Stimulated activated CD4-positive, alpha-beta T cell treated with anti-CD3 and anti-CD28 coated beads, Interleukin-1b, Interleukin-23, amount 100 ng/mL, for 24 hours (primary cell): ENCODE data around the gene MAGEC3.
"Not testable (repeated sequence)": the region's sequence is repeated elsewhere in the genome, so short reads cannot be mapped to it uniquely, and the experiment has no call there.

Source experiments
- DNase-seq, 4 experiments: peaks; one replicate each; pipeline ENCODE4 v3.0.0-alpha.2; 2020; ENCODE audit warnings: low read depth in 4 of 4, low spot score in 1 of 4

Gene MAGEC3, protein sequence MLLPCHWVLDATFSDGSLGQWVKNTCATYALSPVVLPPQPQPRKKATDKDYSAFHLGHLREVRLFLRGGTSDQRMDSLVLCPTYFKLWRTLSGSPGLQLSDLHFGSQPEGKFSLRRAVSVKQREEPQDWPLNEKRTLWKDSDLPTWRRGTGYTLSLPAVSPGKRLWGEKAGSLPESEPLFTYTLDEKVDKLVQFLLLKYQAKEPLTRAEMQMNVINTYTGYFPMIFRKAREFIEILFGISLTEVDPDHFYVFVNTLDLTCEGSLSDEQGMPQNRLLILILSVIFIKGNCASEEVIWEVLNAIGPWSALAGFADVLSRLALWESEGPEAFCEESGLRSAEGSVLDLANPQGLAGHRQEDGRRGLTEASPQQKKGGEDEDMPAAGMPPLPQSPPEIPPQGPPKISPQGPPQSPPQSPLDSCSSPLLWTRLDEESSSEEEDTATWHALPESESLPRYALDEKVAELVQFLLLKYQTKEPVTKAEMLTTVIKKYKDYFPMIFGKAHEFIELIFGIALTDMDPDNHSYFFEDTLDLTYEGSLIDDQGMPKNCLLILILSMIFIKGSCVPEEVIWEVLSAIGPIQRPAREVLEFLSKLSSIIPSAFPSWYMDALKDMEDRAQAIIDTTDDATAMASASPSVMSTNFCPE

GRCh38 chrX:141838016-141838415 lies at the start of gene MAGEC3:
MAGEC3 (plus strand) TSS chrX:141838316; CDS start chrX:141838316, 0 bp downstream.
- DNase-seq: no peak

GRCh38 chrX:141791856-141792255 lies 46.3 kb upstream of the MAGEC3 start:
- DNase-seq: no peak

DNA sequence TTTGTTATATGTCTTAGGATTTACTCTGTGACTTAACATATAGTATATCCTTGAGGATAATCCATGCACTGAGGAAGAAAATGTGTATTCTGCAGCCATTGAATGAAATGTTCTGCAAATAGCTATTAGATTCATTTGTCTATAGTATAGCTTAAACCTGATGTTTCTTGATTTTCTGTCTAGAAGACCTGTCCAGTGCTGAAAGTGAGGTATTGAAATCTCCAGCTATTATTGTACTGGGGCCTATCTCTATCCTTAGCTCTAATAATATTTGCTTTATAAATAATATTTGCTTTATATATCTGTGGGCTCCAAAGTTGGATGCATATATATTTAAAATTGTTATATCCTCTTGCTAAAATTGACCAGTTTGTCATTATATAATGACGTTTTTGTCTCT lies 26.7 kb upstream of the MAGEC3 start:
- no peak for DNase-seq

DNA sequence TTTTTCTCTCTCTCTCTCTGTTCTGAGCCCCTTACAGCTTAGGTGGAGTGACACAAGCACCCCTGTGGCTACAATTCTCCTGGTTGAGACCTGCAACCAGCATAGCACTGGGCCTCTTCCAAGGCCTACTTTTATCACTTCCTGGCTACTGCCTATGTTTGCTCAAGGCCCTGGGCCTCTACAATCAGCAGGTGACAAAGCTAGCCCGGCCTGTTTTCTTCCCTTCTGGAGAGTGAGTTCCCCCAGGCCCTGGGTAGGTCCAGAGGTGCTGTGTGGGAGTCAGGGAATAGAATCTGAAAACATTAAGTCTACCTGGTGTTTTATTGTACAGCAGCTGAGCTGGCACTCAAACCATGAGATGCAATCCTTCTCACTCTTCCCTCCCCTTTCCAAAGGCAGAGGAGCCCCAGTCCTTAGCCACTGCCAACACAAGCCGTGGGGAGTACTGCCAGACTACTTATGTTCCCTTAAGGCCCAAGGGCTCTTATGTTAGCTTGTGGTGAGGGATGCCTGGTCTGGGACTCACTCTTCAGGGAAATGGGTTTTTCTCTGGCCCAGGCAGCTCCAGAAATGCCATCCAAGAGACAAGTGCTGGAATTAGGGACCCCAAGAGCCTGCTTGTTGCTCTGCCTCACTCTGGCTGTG lies 23.8 kb upstream of the MAGEC3 start:
- DNase-seq: no peak

- no peak for DNase-seq
These were observed 22.2 kb upstream of the MAGEC3 start for GRCh38 chrX:141815904-141816303.

- no peak for DNase-seq
These were observed 5.9 kb upstream of the MAGEC3 start for GRCh38 chrX:141832247-141832646.

DNA sequence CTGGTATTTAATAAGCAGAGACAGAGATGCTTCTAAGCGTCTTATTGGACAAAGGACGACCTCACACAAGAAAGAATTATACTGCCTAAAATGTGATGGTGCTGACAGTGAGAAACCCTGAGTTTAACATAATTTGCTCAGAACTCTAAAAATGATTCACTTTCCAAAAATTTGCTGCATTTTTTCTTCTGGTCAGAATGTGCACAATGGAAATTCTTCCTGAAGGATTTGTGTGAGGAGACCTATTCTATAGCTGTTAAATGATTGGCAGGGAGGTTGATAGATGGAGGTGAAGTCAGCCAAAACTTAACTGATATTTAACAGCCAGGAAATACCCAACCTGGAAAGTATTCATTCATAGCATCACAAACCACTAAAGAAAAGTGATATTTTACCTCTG lies 1.7 kb downstream of the MAGEC3 start:
- DNase-seq: no peak

DNA sequence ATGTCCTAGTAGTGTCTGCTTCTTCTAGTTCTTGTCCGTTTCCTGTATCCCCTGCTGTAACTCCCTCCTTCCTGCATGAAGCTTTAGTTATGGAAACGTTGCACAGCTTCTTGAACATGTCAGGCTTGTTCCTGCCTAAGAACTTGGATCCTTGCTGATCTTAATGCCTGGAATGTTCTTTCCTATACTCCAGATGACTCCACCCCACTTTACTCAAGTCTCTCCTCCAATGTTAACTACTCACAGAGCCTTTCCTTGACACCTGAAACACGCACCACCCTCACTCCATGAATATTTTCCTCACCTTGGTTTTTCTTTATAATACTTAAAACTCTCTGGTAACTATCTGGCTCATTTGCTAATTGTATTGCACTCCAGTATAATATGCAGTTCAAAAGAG lies 19.4 kb downstream of the MAGEC3 start:
- DNase-seq: no peak

DNA sequence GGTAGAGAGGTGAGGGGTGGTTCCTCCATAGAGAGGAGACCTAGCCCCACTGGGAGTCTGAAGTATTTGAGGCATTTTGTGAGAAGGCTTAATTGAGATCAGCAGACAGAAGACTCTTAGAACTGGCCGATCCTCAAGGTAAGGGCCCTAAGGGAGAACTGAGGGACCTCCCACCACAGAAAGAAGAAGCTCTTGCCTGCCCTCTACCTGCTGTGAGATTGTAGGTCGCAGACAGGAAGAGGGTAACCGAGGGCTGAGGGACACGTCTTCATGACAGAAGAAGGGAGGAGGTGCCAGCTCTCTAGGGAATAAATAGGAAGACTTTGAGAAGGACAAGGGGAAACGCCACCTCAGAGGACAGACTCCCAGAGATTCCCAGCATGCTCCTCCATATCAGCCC lies 41.5 kb downstream of the MAGEC3 start:
- no peak for DNase-seq

DNA sequence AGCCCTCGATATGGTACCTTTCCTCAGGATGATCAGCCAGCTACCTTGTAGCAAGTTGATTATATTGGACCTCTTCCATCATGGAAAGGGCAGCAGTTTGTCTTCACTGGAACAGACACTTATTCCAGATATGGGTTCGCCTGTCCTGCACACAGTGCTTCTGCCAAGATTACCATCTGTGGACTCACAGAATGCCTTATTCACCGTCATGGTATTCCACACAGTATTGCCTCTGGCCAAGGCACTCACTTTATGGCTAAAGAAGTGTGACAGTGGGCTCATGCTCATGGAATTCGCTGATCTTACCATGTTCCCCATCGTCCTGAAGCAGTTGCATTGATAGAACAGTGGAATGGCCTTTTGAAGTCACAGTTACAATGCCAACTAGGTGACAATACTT lies 50.7 kb downstream of the MAGEC3 start:
- not testable (repeated sequence) for DNase-seq

- DNase-seq: no peak
These were observed 56.6 kb downstream of the MAGEC3 start for GRCh38 chrX:141894733-141895132.

GRCh38 chrX:141897690-141898089 lies 59.6 kb downstream of the MAGEC3 start:
- DNase-seq: no peak

GRCh38 chrX:141902366-141902765 lies 64.2 kb downstream of the MAGEC3 start:
- DNase-seq: no peak

DNA sequence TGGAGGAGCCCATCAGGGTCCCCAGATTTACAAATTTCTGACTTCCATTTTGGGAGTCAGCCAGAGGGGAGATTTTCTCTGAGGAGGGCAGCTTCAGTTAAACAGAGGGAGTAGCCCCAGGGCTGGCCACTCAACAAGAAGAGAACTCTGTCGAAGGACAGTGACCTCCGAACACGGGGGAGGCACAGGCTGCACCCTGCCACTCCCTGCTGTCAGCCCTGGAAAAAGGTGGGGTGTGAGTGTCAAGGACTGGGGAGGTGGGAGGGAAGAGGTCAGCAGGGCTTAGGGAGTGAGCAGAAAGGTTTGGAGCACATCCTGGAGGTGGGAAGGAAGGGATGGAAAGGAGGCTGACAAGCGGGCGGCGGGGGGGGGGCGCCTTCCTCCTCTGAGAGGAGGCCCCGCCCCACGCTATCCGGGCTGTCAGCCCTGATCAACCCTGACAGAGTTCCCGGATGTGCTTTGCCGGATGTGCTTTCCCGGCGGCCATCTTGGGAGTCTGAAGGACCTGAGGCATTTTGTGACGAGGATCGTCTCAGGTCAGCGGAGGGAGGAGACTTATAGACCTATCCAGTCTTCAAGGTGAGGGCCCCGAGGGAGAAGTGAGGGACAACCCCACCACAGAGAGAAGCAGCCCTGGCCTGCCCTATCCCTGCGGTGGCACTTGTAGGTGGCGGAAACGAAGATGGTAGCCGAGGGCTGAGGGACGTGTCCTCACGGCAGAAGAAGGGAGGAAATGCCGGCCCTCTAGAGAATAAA lies 65.5 kb downstream of the MAGEC3 start, which contains the start of gene MAGEC1:
MAGEC1 (plus strand) TSS at position 495 of the 756 bp plus-strand sequence. CDS start 1,179 bp downstream, outside the sequence.
- DNase-seq: no peak

DNA sequence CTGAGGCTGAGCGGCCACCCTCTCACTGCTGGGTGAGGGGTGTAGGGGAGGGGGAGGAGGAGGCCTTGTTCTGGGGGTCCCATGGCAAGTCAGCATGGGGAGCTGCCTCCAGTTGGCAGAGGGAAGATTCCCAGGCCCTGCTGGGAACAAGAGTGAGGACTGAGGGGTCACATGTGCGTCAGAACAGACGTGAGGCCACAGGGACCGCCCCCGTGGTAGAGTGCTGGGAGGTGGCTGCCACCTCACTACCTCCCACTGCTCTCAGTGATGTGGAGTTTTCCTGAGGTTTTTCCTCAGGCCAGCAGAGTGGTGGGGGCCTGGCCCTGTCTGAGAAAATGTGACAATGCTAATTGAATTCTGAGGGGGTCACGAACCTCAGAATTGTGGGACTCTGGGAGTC lies 66.1 kb downstream of the MAGEC3 start:
- DNase-seq: no peak

DNA sequence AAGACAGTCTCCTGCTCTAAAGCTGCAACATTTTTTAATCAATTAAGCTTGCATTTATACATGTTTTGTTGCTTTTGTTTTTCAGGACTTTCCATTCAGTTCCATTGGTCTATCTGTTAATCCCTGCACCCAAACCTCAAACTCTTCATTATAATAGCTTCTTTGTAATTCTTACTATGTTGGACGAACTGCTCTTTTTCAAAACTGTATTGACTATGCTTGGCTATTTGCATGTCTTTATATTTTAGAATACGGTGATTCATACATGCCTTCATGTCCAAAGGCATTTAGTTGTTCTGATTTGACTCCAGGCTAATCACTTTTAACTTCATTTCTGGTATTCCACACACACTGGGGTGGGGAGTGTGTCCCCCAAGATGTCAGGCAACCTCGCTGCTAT lies 79.7 kb downstream of the MAGEC3 start:
- DNase-seq: no peak

DNA sequence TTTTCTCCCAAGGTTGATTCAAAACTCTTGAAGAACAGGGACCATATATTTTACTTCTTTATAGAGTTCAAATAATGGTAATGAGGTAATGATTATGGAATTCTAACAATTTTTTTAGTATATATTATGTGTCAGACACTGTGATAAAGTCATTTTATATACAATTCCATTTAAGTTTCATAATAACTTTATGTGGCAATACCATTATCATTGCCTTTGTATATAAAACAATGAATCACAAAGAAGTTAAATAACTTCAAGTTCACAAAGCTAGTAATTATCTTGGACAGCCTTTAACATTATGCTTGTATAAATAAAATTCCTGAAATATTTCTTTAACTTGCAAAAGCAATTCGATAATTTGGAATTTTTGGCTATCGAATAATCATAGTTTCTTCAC lies 86.2 kb downstream of the MAGEC3 start:
- DNase-seq: no peak

DNA sequence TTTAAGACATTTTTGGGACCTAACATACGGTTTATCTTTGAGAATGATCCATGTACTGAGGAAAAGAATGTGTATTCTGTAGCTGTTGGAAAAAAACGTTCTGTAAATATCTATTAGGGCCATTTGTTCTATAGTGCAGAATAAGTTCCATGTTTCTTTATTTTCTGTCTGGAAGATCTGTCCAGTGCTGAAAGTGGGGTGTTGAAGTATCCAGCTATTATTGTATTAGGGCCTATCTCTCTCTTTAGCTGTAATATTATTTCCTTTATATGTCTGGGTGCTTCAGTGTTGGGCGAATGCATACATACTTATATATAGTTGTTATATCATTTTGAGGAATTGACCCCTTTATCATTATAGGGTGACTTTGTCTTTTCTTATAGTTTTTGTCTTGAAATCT lies 90.3 kb downstream of the MAGEC3 start:
- DNase-seq: no peak

DNA sequence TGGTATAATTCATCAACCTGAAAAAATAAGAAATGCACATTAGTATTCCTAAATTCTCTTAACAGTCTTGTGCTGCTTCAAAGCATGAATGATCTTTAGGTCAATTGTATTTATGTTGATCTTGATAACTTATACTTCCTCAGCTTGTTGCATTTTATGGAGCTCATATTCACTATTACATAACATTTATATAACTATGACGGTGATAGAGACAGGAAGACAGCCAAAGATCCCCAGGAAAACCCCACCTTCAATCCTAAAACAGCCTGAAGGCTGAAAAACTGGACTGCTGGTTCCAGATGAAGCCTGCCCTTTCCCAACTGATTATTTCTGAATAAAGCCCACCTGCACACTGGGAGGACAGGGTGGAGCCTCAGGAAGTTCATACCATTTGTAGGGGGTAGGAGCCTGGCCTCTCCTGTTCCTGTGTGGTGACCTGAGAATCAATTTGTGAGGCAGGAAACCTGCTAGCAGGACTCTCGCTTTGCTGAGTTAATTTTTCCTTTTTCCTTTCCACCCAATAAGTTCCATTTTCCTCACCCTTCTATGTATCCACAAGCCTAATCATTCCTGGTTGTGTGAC lies 96.0 kb downstream of the MAGEC3 start:
- no peak for DNase-seq

DNA sequence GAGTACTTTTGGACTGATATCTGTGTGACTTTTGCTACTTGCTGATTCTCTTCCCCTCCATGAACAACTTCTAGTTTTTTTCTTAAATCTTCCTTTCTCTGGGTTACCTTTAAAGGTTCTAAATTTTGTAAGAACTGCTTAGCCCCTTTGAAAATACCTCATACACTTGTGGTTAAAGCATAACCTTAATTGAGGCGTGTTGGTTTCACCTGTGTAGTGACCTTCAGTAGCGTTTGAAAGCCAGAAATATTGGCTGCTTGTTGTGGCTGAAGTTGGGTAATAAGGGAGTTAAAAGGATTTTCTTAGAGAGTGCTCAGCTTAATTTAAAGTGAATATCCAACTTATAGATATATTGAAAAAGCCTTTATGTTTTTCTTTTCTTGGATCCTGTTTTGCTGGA lies 97.5 kb downstream of the MAGEC3 start:
- DNase-seq: no peak

DNA sequence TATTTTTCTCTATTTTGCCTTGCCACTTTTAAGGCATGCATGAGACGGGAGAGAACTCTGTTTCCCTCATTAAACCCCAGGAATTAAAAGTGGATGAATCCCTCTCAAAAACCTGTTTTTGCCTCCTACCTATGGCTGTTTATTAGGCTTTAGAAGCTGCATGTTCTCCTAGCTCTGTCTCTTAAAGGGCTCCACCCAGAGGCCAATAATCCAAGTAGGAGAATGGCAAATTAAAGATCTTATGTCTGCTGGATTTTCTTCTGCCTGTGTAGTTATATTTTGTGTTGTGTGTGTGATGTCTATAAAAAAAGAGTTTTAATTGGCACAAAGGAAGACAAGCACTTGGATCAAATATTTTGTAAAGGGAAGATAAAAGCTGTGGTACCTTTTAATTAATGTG lies 98.0 kb downstream of the MAGEC3 start:
- DNase-seq: no peak
